HepG2 (cell line): ENCODE results near the gene POLDIP3. TPM values are rescaled to one million over a fixed set of nuclear protein-coding genes. Genes with fewer than 3 reads are reported as not detected.
A peak's percentile ranks its signal among the peaks of the same experiment; 100 is the strongest.

Source experiments
- ATF6 ChIP-seq: sonication (generic); formaldehyde crosslinking; conservative IDR thresholded peaks from 2 replicates; pipeline ENCODE4 v1.4.0; 2020; ENCODE audit warnings: missing genetic modification reagents
- BHLHE40 ChIP-seq: IDR thresholded peaks from 2 replicates; pipeline ENCODE4 v1.6.1; 2011; ENCODE audit warnings: low read length, improper control_type of control experiment
- DDIT3 ChIP-seq: sonication (generic); formaldehyde crosslinking; IDR thresholded peaks from 2 replicates; pipeline ENCODE4 v1.4.0; 2020; ENCODE audit warnings: mild to moderate bottlenecking, missing genetic modification reagents
- FOXO1 ChIP-seq: sonication (generic); formaldehyde crosslinking; IDR thresholded peaks from 2 replicates; pipeline ENCODE4 v1.4.0; 2020; ENCODE audit warnings: missing genetic modification reagents
- HINFP ChIP-seq: sonication (generic); formaldehyde crosslinking; IDR thresholded peaks from 2 replicates; pipeline ENCODE4 v1.4.0; 2020; ENCODE audit warnings: low read depth, mild to moderate bottlenecking, missing genetic modification reagents
- JUND ChIP-seq: sonication (generic); formaldehyde crosslinking; IDR thresholded peaks from 2 replicates; pipeline ENCODE4 v1.8.0; 2022; ENCODE audit warnings: mild to moderate bottlenecking, missing genetic modification reagents
- KAT7 ChIP-seq: IDR thresholded peaks from 2 replicates; pipeline ENCODE4 v1.6.1; 2018; ENCODE audit warnings: borderline replicate concordance, missing compliant biosample characterization
- LCORL ChIP-seq, 2 experiments: fragments of 450-650 bp in 1 of 2; sonication (generic) in 1 of 2; formaldehyde crosslinking in 1 of 2; IDR thresholded peaks; 2 replicates each; pipeline versions ENCODE4 v1.5.0 to v1.6.1; 2017 to 2020; ENCODE audit warnings: antibody characterized with exemption in 1 of 2, missing genetic modification reagents in 1 of 2
- NFYB ChIP-seq: sonication (generic); formaldehyde crosslinking; IDR thresholded peaks from 2 replicates; pipeline ENCODE4 v1.4.0; 2020; ENCODE audit warnings: missing genetic modification reagents
- PAF1 ChIP-seq: IDR thresholded peaks from 2 replicates; pipeline ENCODE4 v1.6.1; 2016; ENCODE audit warnings: missing genetic modification reagents, missing compliant biosample characterization
- SMAD1 ChIP-seq: sonication (generic); formaldehyde crosslinking; IDR thresholded peaks from 2 replicates; pipeline ENCODE4 v1.4.0; 2020; ENCODE audit warnings: missing genetic modification reagents, low read depth, mild to moderate bottlenecking, borderline replicate concordance
- SRY ChIP-seq: sonication (generic); formaldehyde crosslinking; IDR thresholded peaks from 2 replicates; pipeline ENCODE4 v1.8.0; 2022; ENCODE audit warnings: mild to moderate bottlenecking, missing genetic modification reagents
- ZBTB34 ChIP-seq: sonication (generic); formaldehyde crosslinking; IDR thresholded peaks from 2 replicates; pipeline ENCODE4 v1.8.0; 2022; ENCODE audit warnings: mild to moderate bottlenecking, missing genetic modification reagents
- ZGPAT ChIP-seq: IDR thresholded peaks from 2 replicates; pipeline ENCODE4 v1.6.1; 2016; ENCODE audit warnings: mild to moderate bottlenecking
- ZNF12 ChIP-seq: sonication (generic); formaldehyde crosslinking; IDR thresholded peaks from 2 replicates; pipeline ENCODE4 v1.5.0; 2020; ENCODE audit warnings: missing genetic modification reagents
- ZNF121 ChIP-seq: sonication (generic); formaldehyde crosslinking; IDR thresholded peaks from 2 replicates; pipeline ENCODE4 v1.5.0; 2020; ENCODE audit warnings: mild to moderate bottlenecking, missing genetic modification reagents
- ZNF362 ChIP-seq: sonication (generic); formaldehyde crosslinking; IDR thresholded peaks from 2 replicates; pipeline ENCODE4 v1.4.0; 2020; ENCODE audit warnings: missing genetic modification reagents, mild to moderate bottlenecking, borderline replicate concordance
- ZNF430 ChIP-seq: sonication (generic); formaldehyde crosslinking; IDR thresholded peaks from 2 replicates; pipeline ENCODE4 v1.9.0; 2021; ENCODE audit warnings: mild to moderate bottlenecking, missing genetic modification reagents
- ZNF879 ChIP-seq: sonication (generic); formaldehyde crosslinking; IDR thresholded peaks from 2 replicates; pipeline ENCODE4 v1.8.1; 2023; ENCODE audit warnings: missing genetic modification reagents
- ZUFSP ChIP-seq: sonication (generic); formaldehyde crosslinking; IDR thresholded peaks from 2 replicates; pipeline ENCODE4 v1.9.0; 2021; ENCODE audit warnings: missing genetic modification reagents, mild to moderate bottlenecking, borderline replicate concordance
- polyA plus RNA-seq, 8 experiments: library from polyadenylated mRNA; depleted of rRNA in 3 of 8; stranded (reverse) in 7 of 8; unstranded in 1 of 8; fragments of >200 nt; fragmentation: Illumina TruSeq in 4 of 8; extraction: Trizol in 4 of 8; gene quantifications; 2 replicates each; pipeline versions ENCODE4 v1.2.1 to v1.2.3, GENCODE V29; 2011 to 2016; ENCODE audit warnings: low read depth in 4 of 8, missing spikeins in 1 of 8, mixed read lengths in 1 of 8; ENCODE audit not compliant: insufficient read depth in 1 of 8
- total RNA-seq, 5 experiments: library from RNA; depleted of rRNA; stranded (reverse); fragments of >200 nt; fragmentation: Illumina TruSeq; extraction: Trizol; gene quantifications; 2 replicates each; pipeline ENCODE4 v1.2.3, GENCODE V29; 2016; ENCODE audit warnings: low read depth in 1 of 5

The POLDIP3 gene
- total and polyA plus RNA-seq, 2 of the 13 experiments (the other 11 are each of a cell fraction or from before 2014, with no cell fraction given), result 45.8 to 47.4 TPM

GRCh38 chr22:42617155-42617983, 2.7 kb upstream of the POLDIP3 start (continued):
- TF ChIP-seq ATF6 (CRISPR knock-in tag), result no peak
- TF ChIP-seq ZUFSP, result no peak
- TF ChIP-seq ZNF121, result no peak
- no peak for TF ChIP-seq ZBTB34 (CRISPR knock-in tag)
- TF ChIP-seq DDIT3 (CRISPR knock-in tag), result no peak
- TF ChIP-seq ZNF879 (CRISPR knock-in tag), result no peak
- no peak for TF ChIP-seq ZNF362 (CRISPR knock-in tag)
- TF ChIP-seq LCORL (IDR thresholded peaks at IDR 0.05), result no peak
- no peak for TF ChIP-seq LCORL (CRISPR knock-in tag; IDR thresholded peaks at IDR 0.05)
- TF ChIP-seq SMAD1 (CRISPR knock-in tag), result no peak
- TF ChIP-seq HINFP (CRISPR knock-in tag), result no peak
- 0 out of 2 replicates have a peak, but pooled peaks have one; percentile 62 for TF ChIP-seq ZNF430 (CRISPR knock-in tag)
- no peak for TF ChIP-seq ZNF12 (CRISPR knock-in tag)
- TF ChIP-seq JUND (CRISPR knock-in tag), result no peak
- peak; percentile 96 for TF ChIP-seq PAF1 (CRISPR knock-in tag)
- TF ChIP-seq FOXO1 (CRISPR knock-in tag), result no peak
- no peak for TF ChIP-seq SRY (CRISPR knock-in tag)
- no peak for TF ChIP-seq ZGPAT (CRISPR knock-in tag)
- no peak for TF ChIP-seq KAT7 (CRISPR knock-in tag)
- TF ChIP-seq NFYB (CRISPR knock-in tag), result no peak
- no peak for TF ChIP-seq BHLHE40
